ENCODE results near the gene CENPP. TPM values are rescaled to one million over a fixed set of nuclear protein-coding genes. Genes with fewer than 3 reads are reported as not detected.

CENPP gene
- total RNA-seq, 1 experiment from 2014 or later: 14.3 TPM

GRCh38 chr9:92483627-92484545, 158.1 kb downstream of the CENPP start (continued):
- TF ChIP-seq AR (CRISPR knock-in tag; IDR thresholded peaks at IDR 0.05): no peak

GRCh38 chr9:92484563-92484962, 158.8 kb downstream of the CENPP start:
- no peak overlapping the region for H3K4me3 Mint-ChIP-seq
- DNase-seq (ENCODE audit: low spot score) (no peak), ATAC-seq (no peak)
- no peak for TF ChIP-seq RELA (CRISPR knock-in tag; IDR thresholded peaks at IDR 0.05; ENCODE audit: borderline replicate concordance)
- TF ChIP-seq CREM (CRISPR knock-in tag; IDR thresholded peaks at IDR 0.05): no peak
- TF ChIP-seq FOXK1 (CRISPR knock-in tag; IDR thresholded peaks at IDR 0.05): no peak
- no peak for TF ChIP-seq ZNF232 (CRISPR knock-in tag; IDR thresholded peaks at IDR 0.05)
- no peak for TF ChIP-seq USF2 (CRISPR knock-in tag; IDR thresholded peaks at IDR 0.05)
- no peak for TF ChIP-seq ZNF671 (CRISPR knock-in tag; IDR thresholded peaks at IDR 0.05)
- TF ChIP-seq E2F1 (CRISPR knock-in tag; IDR thresholded peaks at IDR 0.05): no peak
- TF ChIP-seq MAX (CRISPR knock-in tag; IDR thresholded peaks at IDR 0.05): no peak
- TF ChIP-seq KAT7 (CRISPR knock-in tag; IDR thresholded peaks at IDR 0.05; ENCODE audit: borderline replicate concordance): no peak
- TF ChIP-seq ZSCAN18 (CRISPR knock-in tag; IDR thresholded peaks at IDR 0.05): no peak
- no peak for TF ChIP-seq MXD4 (CRISPR knock-in tag; IDR thresholded peaks at IDR 0.05; ENCODE audit: borderline replicate concordance)
- TF ChIP-seq ZNF263 (CRISPR knock-in tag; IDR thresholded peaks at IDR 0.05; ENCODE audit: low read depth): no peak
- H3K27me3 Mint-ChIP-seq (ENCODE audit: low read depth): no peaks in the 10 kb centered on the region
- H3K4me1 Mint-ChIP-seq: peaks cover 16% of the 10 kb centered on the region
- no peak overlapping the region for H3K27ac Mint-ChIP-seq
- no peaks in the 10 kb centered on the region for H3K9me3 Mint-ChIP-seq
- no peaks in the 10 kb centered on the region for H3K36me3 Mint-ChIP-seq
- ChIA-PET POLR2A (interaction anchor here (0.6 kb wide), 1 partner anchor 13 kb away, joined by 3 read pairs; no protein-coding TSS in a partner anchor), CTCF (no interaction called here)

- POLR2A ChIA-PET: interaction anchor here (0.6 kb wide), 1 partner anchor 135 kb away, joined by 6 read pairs; no protein-coding TSS in a partner anchor
- CTCF ChIA-PET: interaction anchor here (0.7 kb wide), 2 partner anchors 17 to 340 kb away, joined by 3 read pairs; no protein-coding TSS in a partner anchor
- Mint-ChIP-seq H3K4me1 (peaks cover under 1% of the 10 kb centered on the region; the same call in 1 of the 2 replicates), H3K27me3 (ENCODE audit: low read depth) (no peaks in the 10 kb centered on the region), H3K36me3 (no peaks in the 10 kb centered on the region), H3K9me3 (no peaks in the 10 kb centered on the region), H3K4me3 (no peak overlapping the region), H3K27ac (no peak overlapping the region)
- no peak for ATAC-seq
- no peak for DNase-seq (ENCODE audit: low spot score)
- TF ChIP-seq GRHL2 (CRISPR knock-in tag; IDR thresholded peaks at IDR 0.05; ENCODE audit: insufficient replicate concordance, severe bottlenecking) (no peak), CBFB (CRISPR knock-in tag; IDR thresholded peaks at IDR 0.05; ENCODE audit: low read depth) (no peak), ZNF671 (CRISPR knock-in tag; IDR thresholded peaks at IDR 0.05) (no peak), FOXJ3 (CRISPR knock-in tag; IDR thresholded peaks at IDR 0.05; ENCODE audit: borderline replicate concordance) (no peak), FOXK1 (CRISPR knock-in tag; IDR thresholded peaks at IDR 0.05) (no peak), SMAD3 (CRISPR knock-in tag; IDR thresholded peaks at IDR 0.05; ENCODE audit: borderline replicate concordance) (no peak), USF2 (CRISPR knock-in tag; IDR thresholded peaks at IDR 0.05) (no peak), ZSCAN18 (CRISPR knock-in tag; IDR thresholded peaks at IDR 0.05) (no peak), ELF4 (CRISPR knock-in tag; IDR thresholded peaks at IDR 0.05; ENCODE audit: low read depth) (no peak), E2F5 (CRISPR knock-in tag; IDR thresholded peaks at IDR 0.05) (no peak), SOX15 (CRISPR knock-in tag; IDR thresholded peaks at IDR 0.05) (no peak), ATF3 (CRISPR knock-in tag; conservative IDR thresholded peaks at IDR 0.05) (no peak)
These were observed 160.6 kb downstream of the CENPP start for GRCh38 chr9:92486371-92486770.
